Measurements from ENCODE around the gene SCNN1A. TPM values are rescaled to one million over a fixed set of nuclear protein-coding genes. Genes with fewer than 3 reads are reported as not detected.
A peak's percentile ranks its signal among the peaks of the same experiment; 100 is the strongest.

SCNN1A gene
- total RNA-seq, 2 experiments from 2014 or later: 2.3 to 3.8 TPM

DNA sequence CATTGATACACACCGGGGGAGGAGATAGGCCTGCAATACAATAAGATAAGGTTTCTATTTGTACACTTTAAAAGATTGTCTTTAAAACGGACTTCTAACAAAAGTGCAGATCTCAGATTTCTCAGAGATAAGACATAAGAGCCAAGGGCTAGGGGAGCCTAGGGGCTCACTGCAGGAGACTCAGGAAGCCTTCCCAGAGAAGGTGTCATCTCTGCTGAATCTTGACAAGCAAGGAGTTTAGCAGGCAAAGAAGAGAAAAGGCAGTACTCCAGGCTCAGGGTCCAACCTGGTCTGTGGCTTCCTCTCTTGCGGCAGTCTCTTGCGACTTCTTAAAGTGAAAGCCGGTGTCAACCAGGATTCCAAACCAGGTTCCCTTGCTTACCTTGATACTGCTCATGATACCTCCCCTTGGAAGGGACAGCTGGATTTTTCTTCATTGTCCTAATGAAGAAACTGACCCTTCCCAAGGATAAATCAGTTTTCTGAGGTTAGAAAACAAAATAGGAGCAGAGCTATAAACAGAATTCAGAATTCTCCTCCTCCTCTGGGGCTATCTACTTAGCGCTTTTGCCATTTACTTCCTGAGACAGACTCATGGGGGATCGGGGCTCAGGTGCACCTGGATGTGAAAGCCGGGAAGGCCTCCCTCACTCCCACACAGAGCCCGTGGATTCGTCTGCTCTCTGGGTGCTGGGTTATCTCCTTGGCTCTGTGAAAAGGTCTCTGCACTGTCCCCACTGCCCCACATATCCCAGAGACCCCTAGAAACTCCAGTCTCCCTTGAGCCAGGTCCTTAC, 1.7 kb upstream of the SCNN1A start:
- Mint-ChIP-seq H3K36me3 (ENCODE audit: low read depth) (no peaks in the 10 kb centered on the region), H3K27me3 (peaks cover 2% of the 10 kb centered on the region), H3K27ac (peak overlapping the region; percentile 58), H3K9me3 (no peaks in the 10 kb centered on the region), H3K4me1 (ENCODE audit: low read depth) (peaks cover 33% of the 10 kb centered on the region), H3K4me3 (peak overlapping the region; percentile 58)
- POLR2A ChIA-PET: interaction anchor here (0.6 kb wide), 1 partner anchor 12 kb away, joined by 3 read pairs; no protein-coding TSS in a partner anchor
- intact Hi-C loops (cut with micrococcal nuclease): no loop called here
- TF ChIP-seq, protein P1, sequence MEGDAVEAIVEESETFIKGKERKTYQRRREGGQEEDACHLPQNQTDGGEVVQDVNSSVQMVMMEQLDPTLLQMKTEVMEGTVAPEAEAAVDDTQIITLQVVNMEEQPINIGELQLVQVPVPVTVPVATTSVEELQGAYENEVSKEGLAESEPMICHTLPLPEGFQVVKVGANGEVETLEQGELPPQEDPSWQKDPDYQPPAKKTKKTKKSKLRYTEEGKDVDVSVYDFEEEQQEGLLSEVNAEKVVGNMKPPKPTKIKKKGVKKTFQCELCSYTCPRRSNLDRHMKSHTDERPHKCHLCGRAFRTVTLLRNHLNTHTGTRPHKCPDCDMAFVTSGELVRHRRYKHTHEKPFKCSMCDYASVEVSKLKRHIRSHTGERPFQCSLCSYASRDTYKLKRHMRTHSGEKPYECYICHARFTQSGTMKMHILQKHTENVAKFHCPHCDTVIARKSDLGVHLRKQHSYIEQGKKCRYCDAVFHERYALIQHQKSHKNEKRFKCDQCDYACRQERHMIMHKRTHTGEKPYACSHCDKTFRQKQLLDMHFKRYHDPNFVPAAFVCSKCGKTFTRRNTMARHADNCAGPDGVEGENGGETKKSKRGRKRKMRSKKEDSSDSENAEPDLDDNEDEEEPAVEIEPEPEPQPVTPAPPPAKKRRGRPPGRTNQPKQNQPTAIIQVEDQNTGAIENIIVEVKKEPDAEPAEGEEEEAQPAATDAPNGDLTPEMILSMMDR (IDR thresholded peaks at IDR 0.05): no peak
- CTCF ChIA-PET: interaction anchor here (1.0 to 1.2 kb wide), 2 partner anchors 9 to 51 kb away, joined by 3 to 4 read pairs; no protein-coding TSS in a partner anchor
- ATAC-seq (peak; percentile 36), DNase-seq (no peak)

DNA sequence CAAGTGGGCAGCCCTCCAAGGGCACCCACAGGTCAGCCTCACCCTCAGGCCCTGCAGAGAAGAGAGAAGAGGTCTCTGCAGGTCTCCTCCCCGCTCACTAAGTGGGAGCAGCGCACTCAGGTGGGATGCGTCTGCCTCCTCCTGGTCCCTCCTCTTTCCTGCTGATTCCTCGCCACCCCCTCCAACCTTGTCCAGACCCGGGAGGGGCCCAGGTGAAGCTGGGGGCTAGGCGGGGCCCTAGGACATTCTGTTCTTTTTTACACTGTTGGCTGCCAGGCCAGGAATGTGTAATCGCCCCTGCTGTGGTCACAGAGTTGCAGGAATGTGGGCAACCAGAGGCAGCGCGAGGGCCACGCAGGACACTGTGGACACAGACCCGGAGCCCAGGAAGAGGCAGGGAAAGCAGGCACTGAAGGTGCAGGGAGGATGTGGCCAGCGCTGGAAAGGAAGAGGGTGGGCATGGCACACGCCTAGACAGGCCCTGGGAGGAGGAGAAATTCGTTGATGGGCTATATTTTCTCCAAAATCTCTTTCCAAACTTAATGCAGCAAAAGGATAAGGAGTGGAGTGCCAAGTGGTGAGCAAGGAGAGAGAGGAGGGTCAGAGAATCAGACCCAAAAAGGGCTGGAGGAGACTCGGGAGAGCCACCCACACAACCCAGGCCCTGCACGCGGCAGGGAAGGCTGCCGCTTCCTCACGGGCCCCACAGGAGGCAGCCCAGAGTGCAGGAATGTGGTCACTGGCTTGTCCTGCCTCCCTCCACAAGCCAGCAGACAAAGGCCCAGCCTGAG, 911 bp upstream of the SCNN1A start:
- H3K4me1 Mint-ChIP-seq (ENCODE audit: low read depth): peaks cover 33% of the 10 kb centered on the region
- peak overlapping the region; percentile 58 for H3K4me3 Mint-ChIP-seq
- H3K27me3 Mint-ChIP-seq: no peaks in the 10 kb centered on the region
- ATAC-seq (peak; percentile 43), DNase-seq (no peak)
- TF ChIP-seq, protein P1 (IDR thresholded peaks at IDR 0.05): no peak
- intact Hi-C loops (cut with micrococcal nuclease): no loop called here
- H3K36me3 Mint-ChIP-seq (ENCODE audit: low read depth): no peaks in the 10 kb centered on the region
- H3K27ac Mint-ChIP-seq: peak overlapping the region; percentile 58
- H3K9me3 Mint-ChIP-seq: no peaks in the 10 kb centered on the region
- ChIA-PET POLR2A (no interaction called here), CTCF (no interaction called here)

DNA sequence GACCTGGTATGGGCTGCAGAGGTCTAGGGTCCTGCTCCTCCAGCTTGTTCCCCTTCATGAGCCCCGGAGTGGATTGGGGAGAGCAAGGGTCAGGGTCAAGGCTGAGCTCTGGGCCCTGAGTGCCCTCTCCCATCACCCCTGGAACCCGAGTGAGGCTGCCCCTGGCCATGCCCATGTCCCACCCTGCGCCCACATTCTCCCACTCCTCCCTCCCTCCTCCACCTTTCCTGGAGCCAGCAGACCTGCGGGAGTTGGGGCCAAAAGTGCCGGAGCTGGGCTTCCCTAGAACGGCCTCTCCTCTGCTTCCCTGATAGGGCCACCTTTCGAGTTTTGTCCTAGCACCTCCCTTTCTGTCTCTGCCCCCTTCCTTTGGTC, 590 bp downstream of the SCNN1A start:
- intact Hi-C loops (cut with micrococcal nuclease): no loop called here
- no peak for ATAC-seq
- Mint-ChIP-seq H3K4me1 (ENCODE audit: low read depth) (peaks cover 41% of the 10 kb centered on the region), H3K27ac (no peak overlapping the region), H3K9me3 (no peaks in the 10 kb centered on the region), H3K27me3 (no peaks in the 10 kb centered on the region), H3K4me3 (no peak overlapping the region), H3K36me3 (ENCODE audit: low read depth) (no peaks in the 10 kb centered on the region)
- CTCF ChIA-PET: interaction anchor here (0.9 to 1.0 kb wide), 2 partner anchors 163 to 179 kb away, joined by 3 read pairs; no protein-coding TSS in a partner anchor
- TF ChIP-seq, protein P1 (IDR thresholded peaks at IDR 0.05): no peak
- DNase-seq: no peak
- POLR2A ChIA-PET: interaction anchor here (0.8 to 2.0 kb wide), 5 partner anchors 17 to 96 kb away, joined by 3 to 9 read pairs (median 4); partner anchors contain the start of gene VAMP1

DNA sequence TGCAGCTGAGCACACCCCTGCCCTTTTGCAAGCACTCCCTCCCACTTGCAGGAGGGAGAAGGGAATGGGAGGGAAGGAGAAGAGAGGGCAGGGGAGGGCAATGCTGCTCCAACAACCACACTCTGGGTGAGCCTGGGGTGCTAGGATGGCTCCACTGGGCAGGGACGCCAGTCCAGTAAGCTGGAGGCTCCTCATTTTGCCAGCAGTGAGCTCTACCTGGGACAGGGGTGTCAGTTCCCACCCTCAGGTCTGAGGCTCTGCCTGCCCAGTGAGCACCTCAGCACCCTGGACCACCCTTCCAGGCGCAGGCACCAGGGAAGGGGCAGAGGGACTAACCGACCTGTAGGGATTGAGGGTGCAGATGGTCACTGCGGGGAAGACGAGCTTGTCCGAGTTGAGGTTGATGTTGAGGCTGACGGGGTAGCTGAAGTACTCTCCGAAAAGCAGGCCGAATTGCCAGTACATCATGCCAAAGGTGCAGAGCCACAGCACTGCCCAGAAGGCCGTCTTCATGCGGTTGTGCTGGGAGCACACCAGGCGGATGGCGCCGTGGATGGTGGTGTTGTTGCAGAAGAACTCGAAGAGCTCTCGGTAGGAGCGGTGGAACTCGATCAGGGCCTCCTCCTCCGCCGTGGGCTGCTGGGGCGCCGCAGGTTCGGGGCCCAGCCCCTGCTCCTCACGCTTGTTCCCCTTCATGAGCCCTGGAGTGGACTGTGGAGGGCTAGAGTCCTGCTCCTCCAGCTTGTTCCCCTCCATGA, 1.2 kb downstream of the SCNN1A start:
- DNase-seq (no peak), ATAC-seq (no peak)
- CTCF ChIA-PET: interaction anchor here (0.9 to 1.0 kb wide), 3 partner anchors 18 to 179 kb away, joined by 3 read pairs; no protein-coding TSS in a partner anchor
- Mint-ChIP-seq H3K4me3 (no peak overlapping the region), H3K27me3 (no peaks in the 10 kb centered on the region), H3K27ac (no peak overlapping the region), H3K9me3 (no peaks in the 10 kb centered on the region), H3K36me3 (ENCODE audit: low read depth) (no peaks in the 10 kb centered on the region), H3K4me1 (ENCODE audit: low read depth) (peaks cover 43% of the 10 kb centered on the region)
- TF ChIP-seq, protein P1 (IDR thresholded peaks at IDR 0.05): no peak
- POLR2A ChIA-PET: interaction anchor here (0.6 to 2.0 kb wide), 6 partner anchors 16 to 96 kb away, joined by 3 to 9 read pairs (median 4); partner anchors contain the start of gene VAMP1
- intact Hi-C loops (cut with micrococcal nuclease): no loop called here
